ENCODE data around the gene LVRN. TPM values are rescaled to one million over a fixed set of nuclear protein-coding genes. Genes with fewer than 3 reads are reported as not detected.

The LVRN gene
- total and polyA plus RNA-seq, 2 of the 13 experiments (the other 11 are each of a cell fraction or from before 2014, with no cell fraction given), result 0.09 to 0.20 TPM

DNA sequence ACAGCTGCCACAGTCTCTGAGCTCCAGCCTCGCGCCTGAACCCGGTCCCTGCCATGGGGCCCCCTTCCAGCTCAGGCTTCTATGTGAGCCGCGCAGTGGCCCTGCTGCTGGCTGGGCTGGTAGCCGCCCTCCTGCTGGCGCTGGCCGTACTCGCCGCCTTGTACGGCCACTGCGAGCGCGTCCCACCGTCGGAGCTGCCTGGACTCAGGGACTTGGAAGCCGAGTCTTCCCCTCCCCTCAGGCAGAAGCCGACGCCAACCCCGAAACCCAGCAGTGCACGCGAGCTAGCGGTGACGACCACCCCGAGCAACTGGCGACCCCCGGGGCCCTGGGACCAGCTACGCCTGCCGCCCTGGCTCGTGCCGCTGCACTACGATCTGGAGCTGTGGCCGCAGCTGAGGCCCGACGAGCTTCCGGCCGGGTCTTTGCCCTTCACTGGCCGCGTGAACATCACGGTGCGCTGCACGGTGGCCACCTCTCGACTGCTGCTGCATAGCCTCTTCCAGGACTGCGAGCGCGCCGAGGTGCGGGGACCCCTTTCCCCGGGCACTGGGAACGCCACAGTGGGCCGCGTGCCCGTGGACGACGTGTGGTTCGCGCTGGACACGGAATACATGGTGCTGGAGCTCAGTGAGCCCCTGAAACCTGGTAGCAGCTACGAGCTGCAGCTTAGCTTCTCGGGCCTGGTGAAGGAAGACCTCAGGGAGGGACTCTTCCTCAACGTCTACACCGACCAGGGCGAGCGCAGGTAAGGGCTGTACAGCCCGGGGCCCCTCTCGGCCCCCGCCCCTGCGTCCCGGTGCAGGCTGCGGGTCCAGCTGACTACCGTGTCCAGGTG lies 509 bp downstream of the LVRN start (continued):
- TF ChIP-seq, protein P1, sequence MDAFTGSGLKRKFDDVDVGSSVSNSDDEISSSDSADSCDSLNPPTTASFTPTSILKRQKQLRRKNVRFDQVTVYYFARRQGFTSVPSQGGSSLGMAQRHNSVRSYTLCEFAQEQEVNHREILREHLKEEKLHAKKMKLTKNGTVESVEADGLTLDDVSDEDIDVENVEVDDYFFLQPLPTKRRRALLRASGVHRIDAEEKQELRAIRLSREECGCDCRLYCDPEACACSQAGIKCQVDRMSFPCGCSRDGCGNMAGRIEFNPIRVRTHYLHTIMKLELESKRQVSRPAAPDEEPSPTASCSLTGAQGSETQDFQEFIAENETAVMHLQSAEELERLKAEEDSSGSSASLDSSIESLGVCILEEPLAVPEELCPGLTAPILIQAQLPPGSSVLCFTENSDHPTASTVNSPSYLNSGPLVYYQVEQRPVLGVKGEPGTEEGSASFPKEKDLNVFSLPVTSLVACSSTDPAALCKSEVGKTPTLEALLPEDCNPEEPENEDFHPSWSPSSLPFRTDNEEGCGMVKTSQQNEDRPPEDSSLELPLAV (CRISPR knock-in tag; conservative IDR thresholded peaks at IDR 0.05; ENCODE audit: low read depth), result no peak
- TF ChIP-seq SIN3B (IDR thresholded peaks at IDR 0.05; ENCODE audit: low read length) (no peak), DNMT1 (CRISPR knock-in tag; IDR thresholded peaks at IDR 0.05) (no peak), ZNF891 (CRISPR knock-in tag; IDR thresholded peaks at IDR 0.05) (peak; percentile 55; the same call in 1 of the 2 replicates), FLYWCH1 (CRISPR knock-in tag; IDR thresholded peaks at IDR 0.05) (no peak), ZNF468 (CRISPR knock-in tag; IDR thresholded peaks at IDR 0.05) (no peak), ZNF24 (IDR thresholded peaks at IDR 0.05) (no peak), XBP1 (CRISPR knock-in tag; IDR thresholded peaks at IDR 0.05) (no peak), REL (CRISPR knock-in tag; conservative IDR thresholded peaks at IDR 0.05) (no peak), SMAD3 (CRISPR knock-in tag; IDR thresholded peaks at IDR 0.05) (no peak), ZSCAN22 (CRISPR knock-in tag; IDR thresholded peaks at IDR 0.05) (no peak), MTF1 (CRISPR knock-in tag; IDR thresholded peaks at IDR 0.05) (no peak), ATF7 (IDR thresholded peaks at IDR 0.05) (no peak), ATF7 (CRISPR knock-in tag; IDR thresholded peaks at IDR 0.05) (no peak), ZNF547 (CRISPR knock-in tag; IDR thresholded peaks at IDR 0.05) (no peak), GABPA (IDR thresholded peaks at IDR 0.05; ENCODE audit: low read depth, low read length) (peak; percentile 21; the same call in 1 of the 2 replicates), GABPA (CRISPR knock-in tag; IDR thresholded peaks at IDR 0.05; ENCODE audit: low read depth) (no peak), PITX1 (CRISPR knock-in tag; IDR thresholded peaks at IDR 0.05) (peak; percentile 28; the same call in 1 of the 2 replicates), ZNF354B (CRISPR knock-in tag; IDR thresholded peaks at IDR 0.05) (no peak), SAP130 (CRISPR knock-in tag; IDR thresholded peaks at IDR 0.05; ENCODE audit: low read depth) (no peak), ZNF292 (CRISPR knock-in tag; IDR thresholded peaks at IDR 0.05; ENCODE audit: borderline replicate concordance, low read depth) (0 out of 2 replicates have a peak, but pooled peaks have one; percentile 33), ZNF589 (CRISPR knock-in tag; conservative IDR thresholded peaks at IDR 0.05) (no peak), ZNF205 (CRISPR knock-in tag; IDR thresholded peaks at IDR 0.05) (no peak), MZF1 (CRISPR knock-in tag; IDR thresholded peaks at IDR 0.05; ENCODE audit: borderline replicate concordance) (no peak), IKZF4 (CRISPR knock-in tag; IDR thresholded peaks at IDR 0.05; ENCODE audit: borderline replicate concordance, low read depth, not compliant biosample characterization) (no peak), MTF2 (CRISPR knock-in tag; IDR thresholded peaks at IDR 0.05; ENCODE audit: borderline replicate concordance) (peak; percentile 86; the same call in 1 of the 2 replicates), RFX5 (IDR thresholded peaks at IDR 0.05; ENCODE audit: low read depth, low read length) (no peak), ZNF558 (CRISPR knock-in tag; IDR thresholded peaks at IDR 0.05; ENCODE audit: borderline replicate concordance) (no peak)
- TF ChIP-seq, protein P2, sequence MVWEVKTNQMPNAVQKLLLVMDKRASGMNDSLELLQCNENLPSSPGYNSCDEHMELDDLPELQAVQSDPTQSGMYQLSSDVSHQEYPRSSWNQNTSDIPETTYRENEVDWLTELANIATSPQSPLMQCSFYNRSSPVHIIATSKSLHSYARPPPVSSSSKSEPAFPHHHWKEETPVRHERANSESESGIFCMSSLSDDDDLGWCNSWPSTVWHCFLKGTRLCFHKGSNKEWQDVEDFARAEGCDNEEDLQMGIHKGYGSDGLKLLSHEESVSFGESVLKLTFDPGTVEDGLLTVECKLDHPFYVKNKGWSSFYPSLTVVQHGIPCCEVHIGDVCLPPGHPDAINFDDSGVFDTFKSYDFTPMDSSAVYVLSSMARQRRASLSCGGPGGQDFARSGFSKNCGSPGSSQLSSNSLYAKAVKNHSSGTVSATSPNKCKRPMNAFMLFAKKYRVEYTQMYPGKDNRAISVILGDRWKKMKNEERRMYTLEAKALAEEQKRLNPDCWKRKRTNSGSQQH (CRISPR knock-in tag; IDR thresholded peaks at IDR 0.05; ENCODE audit: low read depth), result no peak
- TF ChIP-seq, protein P3, sequence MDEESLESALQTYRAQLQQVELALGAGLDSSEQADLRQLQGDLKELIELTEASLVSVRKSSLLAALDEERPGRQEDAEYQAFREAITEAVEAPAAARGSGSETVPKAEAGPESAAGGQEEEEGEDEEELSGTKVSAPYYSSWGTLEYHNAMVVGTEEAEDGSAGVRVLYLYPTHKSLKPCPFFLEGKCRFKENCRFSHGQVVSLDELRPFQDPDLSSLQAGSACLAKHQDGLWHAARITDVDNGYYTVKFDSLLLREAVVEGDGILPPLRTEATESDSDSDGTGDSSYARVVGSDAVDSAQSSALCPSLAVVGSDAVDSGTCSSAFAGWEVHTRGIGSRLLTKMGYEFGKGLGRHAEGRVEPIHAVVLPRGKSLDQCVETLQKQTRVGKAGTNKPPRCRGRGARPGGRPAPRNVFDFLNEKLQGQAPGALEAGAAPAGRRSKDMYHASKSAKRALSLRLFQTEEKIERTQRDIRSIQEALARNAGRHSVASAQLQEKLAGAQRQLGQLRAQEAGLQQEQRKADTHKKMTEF (CRISPR knock-in tag; IDR thresholded peaks at IDR 0.05), result no peak
